Left hindlimb (tissue), 1 donor: ENCODE measurements around the gene NAA35.
"Not testable (repeated sequence)": the region's sequence is repeated elsewhere in the genome, so short reads cannot be mapped to it uniquely, and the experiment has no call there.

ENCODE experiments used
- DNase-seq: peaks from one replicate; pipeline ENCODE4 v3.0.0-alpha.2; 2018

The NAA35 gene

DNA sequence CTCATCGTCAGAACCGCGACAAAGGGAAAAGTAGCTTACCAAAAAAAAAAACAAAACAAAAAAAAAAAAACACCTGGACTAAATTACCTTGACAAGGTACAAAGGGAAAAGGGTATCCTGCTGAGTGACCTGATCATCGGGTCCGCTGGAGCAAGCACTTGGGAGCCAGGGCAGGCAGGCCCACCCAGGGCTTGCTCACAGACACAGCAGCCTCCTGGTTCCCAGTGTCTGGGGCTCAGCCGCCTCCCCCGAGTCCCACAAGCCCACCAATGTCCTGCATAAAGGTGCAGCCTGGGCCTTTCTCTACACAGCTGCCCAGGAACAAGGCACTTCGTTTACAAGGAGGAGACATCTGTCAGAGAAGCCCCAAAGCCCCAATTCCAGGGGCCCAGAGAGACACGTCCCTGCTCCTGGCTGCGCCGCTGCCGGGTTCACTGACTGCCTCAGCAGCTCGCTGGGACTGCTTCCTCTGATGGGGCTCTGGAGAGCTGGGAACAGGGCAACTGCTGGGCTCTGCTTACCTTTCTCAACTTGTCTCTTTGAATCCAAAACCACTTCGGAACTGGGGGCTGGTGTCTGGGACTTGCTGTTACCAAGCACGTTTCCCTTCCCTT lies 95.0 kb downstream of the NAA35 start:
- DNase-seq = no peak

DNA sequence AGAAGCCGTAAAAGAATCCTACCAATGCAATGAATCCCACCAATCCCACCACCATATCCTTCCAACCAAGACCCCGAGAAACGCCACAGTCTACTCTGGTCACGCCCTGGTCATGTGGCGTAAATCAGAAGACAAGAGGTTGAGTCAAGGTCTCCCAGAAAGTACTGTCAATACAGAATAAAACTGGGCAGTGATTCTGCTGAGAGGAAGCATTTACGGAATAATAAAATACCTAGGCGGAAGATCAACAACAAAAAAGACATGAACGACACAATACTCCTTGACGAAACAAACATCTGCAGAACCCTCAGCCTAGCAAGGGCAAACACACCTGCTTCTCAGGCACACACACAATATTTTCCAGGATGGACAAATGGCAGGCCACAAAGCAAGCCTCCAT lies 95.6 kb downstream of the NAA35 start:
- DNase-seq = no peak

DNA sequence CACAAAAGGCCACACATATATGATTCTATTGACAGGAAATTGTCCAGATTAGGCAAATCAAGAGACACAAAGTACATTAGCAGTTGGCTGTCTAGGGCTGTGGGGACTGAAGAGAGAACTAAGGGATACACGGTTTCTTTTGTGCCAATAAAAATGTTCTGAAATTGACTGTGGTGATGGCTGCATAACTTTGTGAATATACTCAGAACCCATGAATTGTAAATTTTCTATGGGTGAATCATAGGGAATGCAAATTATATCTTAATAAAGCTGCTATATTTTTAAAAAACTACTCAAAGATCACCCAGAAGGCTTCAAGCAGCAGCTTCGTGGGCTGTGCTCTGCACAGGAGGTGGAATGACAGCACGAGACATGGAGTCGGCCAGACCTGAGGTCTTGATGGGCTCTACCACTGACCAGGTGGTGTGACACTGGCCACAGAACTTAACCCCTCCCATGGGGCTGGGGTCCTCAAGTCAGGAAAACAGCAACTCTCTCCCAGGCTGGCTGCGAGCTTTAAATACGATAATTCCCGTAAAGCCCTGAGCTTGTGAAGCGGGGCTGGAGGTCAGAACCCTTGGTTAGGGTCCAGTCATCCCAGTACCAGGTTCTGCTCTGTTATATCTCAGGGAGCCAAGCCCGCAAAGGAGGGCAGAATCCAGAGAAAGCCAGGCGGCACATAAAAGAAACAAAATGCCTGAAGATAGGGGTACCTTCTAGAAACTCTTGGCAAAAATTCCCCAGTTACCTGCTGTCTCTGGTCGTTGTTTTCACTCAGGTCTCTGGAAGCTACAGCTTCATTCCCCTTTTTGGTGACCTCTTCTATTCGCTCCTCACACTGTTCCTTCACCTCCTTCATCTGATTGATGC lies 99.3 kb downstream of the NAA35 start:
- DNase-seq = no peak

DNA sequence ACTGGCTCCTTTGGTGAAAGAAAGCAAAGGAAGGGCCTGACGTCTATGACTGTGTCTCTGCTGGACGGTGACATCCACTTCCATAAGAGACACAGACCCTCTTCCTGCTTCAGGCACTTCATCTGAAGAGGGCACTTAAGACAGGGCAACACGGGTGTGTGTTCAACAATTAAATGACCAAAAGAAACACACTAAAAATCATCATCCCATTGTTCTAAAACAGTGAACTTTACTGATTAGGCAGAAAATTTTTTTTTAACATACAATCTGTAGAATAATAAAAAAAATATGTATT lies 99.9 kb downstream of the NAA35 start:
- DNase-seq = no peak

GRCh38 chr9:86041311-86041741 lies 100.4 kb downstream of the NAA35 start:
- DNase-seq = no peak

DNA sequence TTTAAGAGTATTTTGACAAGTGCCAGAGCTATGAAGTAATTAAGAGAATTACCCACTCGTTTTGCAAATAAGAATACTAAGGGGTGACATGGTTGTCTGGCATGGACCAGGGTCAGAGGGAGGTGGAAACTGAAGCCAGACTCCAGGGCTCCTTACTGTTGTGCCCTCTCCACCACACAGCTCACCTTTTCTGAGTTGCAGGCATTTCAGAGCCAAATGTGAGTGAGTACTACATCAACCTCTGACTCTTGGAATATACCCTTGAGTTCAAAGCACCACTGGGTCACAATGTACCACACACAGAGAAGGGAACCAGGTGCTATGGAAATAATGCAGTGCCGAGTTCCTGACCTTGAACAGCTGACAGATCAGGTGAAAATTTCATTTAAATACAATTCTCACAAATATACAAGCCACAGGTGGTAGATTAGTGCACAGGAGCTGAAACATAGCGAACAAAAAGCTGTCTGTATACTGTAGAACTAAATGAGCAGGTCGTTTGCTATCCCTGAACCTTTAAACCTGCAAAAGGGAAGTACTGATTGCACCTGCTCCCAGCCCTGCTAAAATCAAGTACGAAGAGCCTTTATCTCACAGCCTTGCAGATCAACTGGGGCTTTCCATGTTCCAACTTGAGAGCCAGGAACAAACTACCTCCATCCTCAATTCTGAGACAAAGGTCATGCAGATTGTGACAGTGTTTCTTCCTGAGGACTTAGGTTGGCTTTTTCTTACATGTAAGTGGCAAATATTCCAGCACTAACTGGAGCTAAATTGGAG lies 101.4 kb downstream of the NAA35 start:
- DNase-seq = no peak

- DNase-seq = no peak
Observed at GRCh38 chr9:86043586-86043985, 102.6 kb downstream of the NAA35 start.

DNA sequence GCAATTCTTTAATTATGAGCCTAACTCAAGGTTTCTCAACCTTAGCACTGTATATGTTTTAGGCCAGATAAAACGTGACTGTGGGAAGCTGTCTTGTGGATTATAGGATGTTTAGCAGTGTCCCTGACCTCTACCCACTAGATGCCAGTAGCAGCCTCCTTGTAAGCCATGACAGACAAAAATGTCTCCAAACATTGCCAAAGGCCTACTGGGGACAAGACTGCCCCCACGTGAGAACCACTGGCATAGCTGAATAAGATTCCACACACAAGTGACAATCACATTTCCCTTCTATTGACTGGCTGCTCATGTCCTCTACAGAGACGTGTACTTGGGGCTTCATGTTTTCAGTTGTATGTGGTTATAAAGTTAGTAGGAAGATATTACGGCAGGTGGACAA lies 103.1 kb downstream of the NAA35 start:
- no peak for DNase-seq

GRCh38 chr9:86045654-86046053 lies 104.7 kb downstream of the NAA35 start:
- DNase-seq = no peak

DNA sequence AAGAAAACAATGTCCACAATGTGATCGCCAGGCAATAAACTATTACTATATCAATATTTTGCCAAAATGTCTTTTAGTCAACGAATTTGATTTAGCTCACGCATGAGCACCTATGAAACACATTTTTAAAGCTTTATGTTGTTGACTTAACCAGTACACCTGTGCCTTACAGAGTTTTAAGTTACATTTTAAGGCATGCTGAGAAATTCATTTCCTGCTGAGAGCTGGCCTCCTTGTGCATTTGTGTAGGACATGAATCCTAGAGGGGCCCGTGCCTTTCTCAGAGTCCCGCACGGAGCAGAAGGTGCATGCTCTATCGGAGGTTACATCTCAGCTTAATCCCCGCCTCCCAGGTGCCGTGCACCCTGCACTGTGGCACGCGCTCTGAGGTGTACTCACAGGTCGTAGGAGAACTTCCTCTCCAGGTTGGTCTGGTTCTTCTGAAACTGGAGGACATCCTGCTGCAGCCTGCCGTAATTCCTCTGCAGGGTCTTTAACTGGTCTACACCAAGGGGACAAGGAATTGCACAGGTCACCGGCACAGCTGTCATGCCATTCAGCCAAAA lies 105.2 kb downstream of the NAA35 start:
- no peak for DNase-seq

- DNase-seq = no peak
Observed at GRCh38 chr9:86046930-86047341, 106.0 kb downstream of the NAA35 start.

GRCh38 chr9:86047361-86047760 lies 106.4 kb downstream of the NAA35 start:
- DNase-seq = no peak

DNA sequence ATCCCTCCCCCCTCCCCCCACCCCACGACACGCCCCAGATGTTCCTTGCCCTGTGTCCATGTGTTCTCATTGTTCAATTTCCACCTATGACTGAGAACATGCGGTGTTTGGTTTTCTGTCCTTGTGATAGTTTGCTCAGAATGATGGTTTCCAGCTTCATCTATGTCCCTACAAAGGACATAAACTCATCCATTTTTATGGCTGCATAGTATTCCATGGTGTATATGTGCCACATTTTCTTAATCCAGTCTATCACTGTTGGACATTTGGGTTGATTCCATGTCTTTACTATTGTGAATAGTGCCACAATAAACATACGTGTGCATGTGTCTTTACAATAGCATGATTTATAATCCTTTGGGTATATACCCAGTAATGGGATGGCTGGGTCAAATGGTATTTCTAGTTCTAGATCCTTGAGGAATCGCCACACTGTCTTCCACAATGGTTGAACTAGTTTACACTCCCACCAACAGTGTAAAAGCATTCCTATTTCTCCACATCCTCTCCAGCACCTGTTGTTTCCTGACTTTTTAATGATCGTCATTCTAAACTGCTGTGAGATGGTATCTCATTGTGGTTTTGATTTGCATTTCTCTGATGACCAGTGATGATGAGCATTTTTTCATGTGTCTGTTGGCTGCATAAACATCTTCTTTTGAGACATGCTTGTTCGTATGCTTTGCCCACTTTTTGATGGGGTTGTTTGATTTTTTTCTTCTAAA lies 107.2 kb downstream of the NAA35 start:
- DNase-seq = not testable (repeated sequence)

- no peak for DNase-seq
Observed at GRCh38 chr9:86052556-86053468, 111.9 kb downstream of the NAA35 start.

DNA sequence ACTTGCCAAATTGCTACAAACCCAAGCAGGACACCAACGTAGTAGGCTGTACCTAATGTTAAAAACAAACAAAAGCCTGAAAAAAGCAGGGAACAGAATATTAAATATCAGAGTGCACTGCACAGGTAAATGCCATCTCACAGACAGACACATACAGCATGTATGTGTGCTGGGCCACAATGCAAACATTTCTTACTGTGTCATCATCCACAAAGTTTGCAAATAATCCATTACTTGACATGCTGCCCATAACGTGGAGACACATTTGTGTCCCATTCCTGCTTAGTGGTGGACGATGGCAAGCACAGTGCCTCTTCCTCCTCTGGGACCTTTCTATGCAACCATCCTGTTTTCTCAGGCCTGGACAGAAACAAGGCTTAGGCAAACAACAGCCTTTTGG lies 113.7 kb downstream of the NAA35 start:
- no peak for DNase-seq

DNA sequence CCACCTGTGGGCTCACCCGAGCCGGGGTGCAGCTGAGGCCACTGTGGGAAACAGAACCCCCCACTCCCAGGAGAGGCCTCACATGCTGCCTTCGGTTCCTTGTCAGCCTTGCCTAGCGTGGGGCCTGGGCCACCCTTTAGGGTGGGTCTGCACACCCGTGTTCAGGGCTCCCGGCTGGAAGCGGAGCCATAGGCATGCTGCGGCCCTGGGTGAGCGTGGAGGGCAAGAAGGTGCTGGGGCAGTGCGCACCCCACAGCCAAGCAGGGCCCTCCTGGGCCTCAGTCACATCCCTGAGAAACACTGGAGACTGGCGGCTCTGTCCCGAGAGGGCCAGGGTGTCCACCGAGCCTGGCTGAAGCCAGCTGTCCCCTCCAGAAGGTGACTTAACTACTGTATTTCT lies 116.5 kb downstream of the NAA35 start:
- no peak for DNase-seq

DNA sequence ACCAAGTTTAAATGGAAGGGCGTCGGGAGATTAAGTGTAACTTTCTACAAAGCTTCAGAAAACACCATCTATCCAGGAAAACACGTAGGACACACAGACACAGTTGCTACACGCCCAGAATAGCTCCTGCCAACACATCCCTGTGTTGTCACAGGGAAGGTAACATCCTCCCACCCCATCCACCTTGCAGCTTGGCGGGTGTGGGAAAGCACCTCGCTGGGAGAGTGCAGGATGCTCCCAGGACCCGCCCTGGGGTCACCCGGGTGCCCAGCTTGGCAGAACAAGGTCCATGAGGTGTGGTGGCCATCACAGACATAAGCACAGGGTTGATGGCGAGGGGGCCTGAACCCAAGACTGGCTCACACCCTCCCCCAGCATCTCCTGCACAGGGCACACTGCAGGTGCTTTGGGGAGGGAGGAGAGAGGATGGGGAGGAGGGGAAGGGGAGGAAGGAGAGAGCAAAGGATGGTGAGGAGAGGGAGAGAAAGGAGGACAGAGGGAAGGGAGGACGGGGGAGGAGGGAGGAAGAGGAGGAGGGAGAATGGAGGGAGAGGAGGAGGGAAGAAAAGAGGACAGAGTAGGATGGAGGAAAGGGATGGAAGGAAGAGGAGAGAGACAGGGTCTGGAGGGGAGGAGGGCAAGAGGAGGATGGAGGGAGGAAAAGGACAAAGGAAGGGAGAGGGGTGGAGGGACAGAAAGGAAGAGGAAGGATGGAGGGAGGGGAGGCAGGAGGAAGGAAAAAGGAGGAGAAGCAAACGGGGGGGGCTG lies 121.2 kb downstream of the NAA35 start:
- DNase-seq = no peak

DNA sequence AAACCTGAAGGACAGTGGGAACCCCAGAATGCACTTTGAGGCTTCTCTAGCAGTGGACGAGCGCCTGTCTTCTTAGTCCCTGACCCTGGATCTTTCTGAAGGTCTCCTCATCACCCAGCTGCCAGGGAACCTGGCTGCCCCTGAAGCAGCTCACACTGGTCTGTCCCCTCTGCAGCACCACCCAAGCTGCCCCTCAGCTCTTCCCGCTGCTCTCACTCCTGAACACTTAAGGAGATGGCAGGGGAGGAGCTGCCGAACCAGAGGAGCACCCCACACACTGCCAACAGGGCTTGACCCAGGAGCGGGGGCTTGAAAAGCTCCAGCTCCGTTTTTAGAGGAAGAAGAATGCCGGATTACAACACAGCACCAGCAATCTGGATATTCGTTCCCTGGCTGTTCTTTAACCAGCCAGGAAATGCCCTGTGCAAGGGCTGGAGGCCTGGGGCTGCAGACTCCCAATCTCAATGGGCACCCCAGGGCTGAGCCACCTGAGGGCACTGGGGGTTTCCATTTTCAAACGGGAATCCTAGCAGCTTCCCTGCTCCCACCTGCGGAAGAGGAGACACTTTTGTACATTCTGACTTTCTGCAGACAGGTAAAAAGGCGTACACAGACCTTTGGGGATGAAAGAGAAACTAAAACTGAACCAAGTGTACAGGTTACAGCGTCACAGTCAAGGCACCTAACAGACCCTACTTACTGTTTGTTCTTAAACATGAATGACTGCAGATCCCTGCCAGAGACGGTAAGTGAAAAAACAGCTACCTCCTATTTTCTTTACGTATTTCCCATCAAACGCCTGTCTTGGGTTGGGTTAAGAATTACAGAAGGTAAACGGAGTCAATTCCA lies 122.1 kb downstream of the NAA35 start:
- DNase-seq = no peak

DNA sequence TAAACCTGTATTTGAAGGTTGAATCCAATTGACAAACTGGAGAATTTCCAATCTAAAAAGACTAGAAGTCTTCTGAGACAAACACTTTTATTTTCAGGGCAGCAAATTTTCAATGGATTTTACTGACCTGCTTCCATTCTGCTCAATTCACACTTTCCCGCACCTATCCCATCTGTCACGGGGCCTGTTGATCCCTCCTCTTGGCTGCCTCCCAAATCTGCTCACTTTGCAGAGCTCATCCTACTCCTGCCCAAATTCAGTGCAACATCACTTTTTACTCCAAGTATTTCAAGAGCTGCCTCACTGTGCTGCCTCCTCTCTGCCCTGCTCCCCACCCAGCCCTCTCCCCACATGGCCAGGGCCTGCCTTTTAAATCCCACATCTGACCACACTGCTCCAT lies 123.3 kb downstream of the NAA35 start:
- DNase-seq = no peak
